Endothelial cell of umbilical vein (primary cell): ENCODE measurements around the gene SNCA. TPM values are rescaled to one million over a fixed set of nuclear protein-coding genes. Genes with fewer than 3 reads are reported as not detected.

Source experiments
- BruUV-seq: library from RNA; stranded (reverse); fragments of 400-500 nt; replicated peaks from 2 replicates; lab custom pipeline; 2021; lab: Mats Ljungman, UMichigan
- CTCF ChIA-PET: fragments of 300-600, 350-600 bp; sonication (Branson Sonifier 250); formaldehyde crosslinking; loops from one replicate; lab custom pipeline; 2021; ENCODE audit warnings: antibody characterized with exemption, inconsistent platforms; lab: Charles Lee
- POLR2A ChIA-PET: fragments of 300-600, 350-600 bp; sonication (Branson Sonifier 250); formaldehyde crosslinking; loops from one replicate; lab custom pipeline; 2021; ENCODE audit warnings: antibody characterized with exemption, inconsistent platforms; lab: Charles Lee
- DNase-seq: peaks from one replicate; pipeline ENCODE4 v3.0.0-alpha.2; 2011; ENCODE audit warnings: low read depth, low spot score
- FAIRE-seq: peaks from 2 replicates; lab custom pipeline; 2011; peaks lifted over from hg19 to GRCh38; lab: Jason Lieb, UNC
- H2AFZ ChIP-seq: 2 replicates; pipeline ENCODE4 v1.6.0; 2012; ENCODE audit warnings: low read depth, low read length, control low read depth, inconsistent platforms
- H3K27ac ChIP-seq: 2 replicates; pipeline ENCODE4 v1.5.1; 2011; ENCODE audit warnings: low read depth, mild to moderate bottlenecking, control low read depth, low read length, moderate library complexity; ENCODE audit not compliant: insufficient read depth
- H3K27me3 ChIP-seq, 2 experiments: 2 replicates each; pipeline versions ENCODE4 v1.6.0 to v1.6.1; 2011; ENCODE audit warnings: low read length in 2 of 2, mixed read lengths in 1 of 2; ENCODE audit not compliant: control insufficient read depth in 2 of 2, insufficient read depth in 2 of 2
- H3K36me3 ChIP-seq, 2 experiments: 2 replicates in 1 of 2; 3 replicates in 1 of 2; pipeline ENCODE4 v1.5.1; 2011; ENCODE audit warnings: low read length in 2 of 2, mild to moderate bottlenecking in 1 of 2, moderate library complexity in 1 of 2; ENCODE audit not compliant: control insufficient read depth in 2 of 2, insufficient read depth in 2 of 2; ENCODE audit errors: extremely low read depth in 1 of 2
- H3K4me1 ChIP-seq: 3 replicates; pipeline ENCODE4 v1.5.1; 2011; ENCODE audit warnings: mild to moderate bottlenecking, low read length; ENCODE audit not compliant: control insufficient read depth, insufficient read depth; ENCODE audit errors: extremely low read depth
- H3K4me2 ChIP-seq: 2 replicates; pipeline ENCODE4 v1.6.1; 2011; ENCODE audit warnings: low read length, control low read depth, mixed read lengths; ENCODE audit not compliant: insufficient read depth
- H3K4me3 ChIP-seq, 3 experiments: fragments of 200-600 bp in 1 of 3; sonication (generic), shearing (Covaris generic) in 1 of 3; replicated peaks in 1 of 3; 2 replicates each; pipeline ENCODE4 v1.5.1; 2011 to 2016; ENCODE audit warnings: control low read depth in 3 of 3, low read length in 3 of 3, mild to moderate bottlenecking in 2 of 3, inconsistent platforms in 1 of 3, low read depth in 1 of 3, moderate library complexity in 1 of 3; ENCODE audit not compliant: insufficient read depth in 1 of 3
- H3K79me2 ChIP-seq: 2 replicates; pipeline ENCODE4 v1.6.0; 2012; ENCODE audit warnings: low read length, inconsistent platforms; ENCODE audit not compliant: control insufficient read depth, insufficient read depth
- H3K9ac ChIP-seq: replicated peaks from 2 replicates; pipeline ENCODE3; 2011; ENCODE audit warnings: low read length, control low read depth; ENCODE audit not compliant: insufficient read depth; ENCODE audit errors: extremely low read depth
- H3K9me1 ChIP-seq: replicated peaks from 3 replicates; pipeline ENCODE4 v1.6.0; 2011; ENCODE audit warnings: mild to moderate bottlenecking, low read length; ENCODE audit not compliant: control insufficient read depth, insufficient read depth; ENCODE audit errors: extremely low read depth
- H3K9me3 ChIP-seq: replicated peaks from 2 replicates; pipeline ENCODE4 v1.5.1; 2012; ENCODE audit warnings: low read length, inconsistent platforms; ENCODE audit not compliant: control insufficient read depth, insufficient read depth
- H4K20me1 ChIP-seq: replicated peaks from 2 replicates; pipeline ENCODE3; 2011; ENCODE audit warnings: mild to moderate bottlenecking, low read length; ENCODE audit not compliant: control insufficient read depth, insufficient read depth; ENCODE audit errors: extremely low read depth
- FOS ChIP-seq: IDR thresholded peaks from 2 replicates; pipeline ENCODE4 v1.6.1; 2011; ENCODE audit warnings: mild to moderate bottlenecking, low read length, moderate library complexity, borderline replicate concordance; ENCODE audit not compliant: insufficient read depth
- POLR2AphosphoS5 ChIP-seq: IDR thresholded peaks from 2 replicates; pipeline ENCODE4 v1.6.1; 2012; ENCODE audit warnings: low read depth, mild to moderate bottlenecking, control low read depth, low read length, moderate library complexity; ENCODE audit not compliant: insufficient read depth
- dilution Hi-C: fragments of 300-500 bp; cut with MboI; formaldehyde crosslinking; loops from one replicate; pipeline ENCODE4 v1.15.0; 2019; ENCODE audit warnings: low sequenced_read_pairs; ENCODE audit not compliant: extremely low pct_ligation_motif_present
- intact Hi-C: fragments of 100-400 bp; cut with micrococcal nuclease; formaldehyde crosslinking; loops from one replicate; pipeline ENCODE4 v1.10.0; 2022
- polyA plus RNA-seq, 4 experiments: library from polyadenylated mRNA; depleted of rRNA in 3 of 4; stranded (reverse) in 3 of 4; unstranded in 1 of 4; fragments of >200 nt; gene quantifications; 2 replicates each; pipeline versions ENCODE4 v1.2.1 to v1.2.3, GENCODE V29; 2011 to 2012; ENCODE audit warnings: missing spikeins in 1 of 4
- total RNA-seq: library from RNA; stranded (reverse); gene quantifications from 2 replicates; pipeline ENCODE4 v1.2.3, GENCODE V29; 2021

The SNCA gene
- total and polyA plus RNA-seq, 2 donors (not counting 3 experiments of a cell fraction or from before 2014, with no cell fraction given), result 76.8 to 116 TPM

GRCh38 chr4:89829470-89830138 is 7.4 kb downstream of the SNCA start:
- no peaks in the 10 kb centered on the region for H3K27me3 ChIP-seq
- H3K27ac ChIP-seq, result no peak overlapping the region
- no peak overlapping the region for H3K4me3 ChIP-seq
- BruUV-seq, result TSS peak; percentile 27
- no peak overlapping the region for H3K4me2 ChIP-seq
- H3K79me2 ChIP-seq, result peaks cover 65% of the 10 kb centered on the region
- peak; percentile 26 for FAIRE-seq
- DNase-seq, result no peak
- dilution Hi-C loops (no loop called here), intact Hi-C loops (no loop called here)
- POLR2A ChIA-PET, result no interaction called here
- no peaks in the 10 kb centered on the region for H3K9me3 ChIP-seq
- no peak overlapping the region for H2AFZ ChIP-seq
- CTCF ChIA-PET, result interaction anchor here (0.9 to 1.2 kb wide), 2 partner anchors 172 to 344 kb away, joined by 3 read pairs; no protein-coding TSS in a partner anchor
- H3K4me1 ChIP-seq, result peaks cover 13% of the 10 kb centered on the region
- H3K36me3 ChIP-seq, result peaks cover 15% of the 10 kb centered on the region in 2 experiments
- H4K20me1 ChIP-seq, result no peaks in the 10 kb centered on the region
- no peak overlapping the region for H3K9ac ChIP-seq
- TF ChIP-seq POLR2AphosphoS5, result no peak
- no peaks in the 10 kb centered on the region for H3K9me1 ChIP-seq

DNA sequence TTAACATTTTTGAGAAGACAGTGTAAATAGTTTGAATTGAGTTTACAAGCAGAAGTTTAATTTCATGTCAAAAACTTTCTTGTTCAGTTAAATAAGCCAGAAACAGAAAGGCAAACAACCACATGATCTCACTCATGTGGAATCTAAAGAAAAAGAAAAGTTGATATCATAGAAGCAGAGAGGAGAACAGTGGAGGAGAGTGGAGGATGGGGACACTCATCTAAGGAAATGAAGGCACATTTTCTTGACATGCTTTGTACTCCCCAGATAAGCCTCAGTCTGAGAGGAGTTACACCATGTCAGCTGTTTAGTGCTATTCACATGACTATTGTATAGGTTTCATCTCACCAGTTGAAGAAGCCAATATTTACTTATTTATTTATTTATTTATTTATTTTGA is 13.5 kb downstream of the SNCA start:
- ChIA-PET CTCF (interaction anchor here (1.5 kb wide), 1 partner anchor 338 kb away, joined by 4 read pairs; no protein-coding TSS in a partner anchor), POLR2A (no interaction called here)
- DNase-seq, result peak; percentile 70
- H3K36me3 ChIP-seq, result peaks cover 11 to 16% of the 10 kb centered on the region in 2 experiments
- no peak overlapping the region for H3K4me2 ChIP-seq
- peaks cover 39% of the 10 kb centered on the region for H3K79me2 ChIP-seq
- peaks cover 15% of the 10 kb centered on the region for H3K4me1 ChIP-seq
- peak overlapping the region; percentile 17 for H3K27ac ChIP-seq
- H3K4me3 ChIP-seq, result no peak overlapping the region
- no peaks in the 10 kb centered on the region for H3K9me3 ChIP-seq
- H3K9ac ChIP-seq, result no peak overlapping the region
- H3K9me1 ChIP-seq, result no peaks in the 10 kb centered on the region
- FAIRE-seq, result no peak
- H4K20me1 ChIP-seq, result no peaks in the 10 kb centered on the region
- H3K27me3 ChIP-seq, result no peaks in the 10 kb centered on the region
- no peak for TF ChIP-seq FOS
- H2AFZ ChIP-seq, result no peak overlapping the region
- dilution Hi-C loops (no loop called here), intact Hi-C loops (no loop called here)
- no TSS peak for BruUV-seq
